Measurements from ENCODE around the gene TEX54. TPM values are rescaled to one million over a fixed set of nuclear protein-coding genes. Genes with fewer than 3 reads are reported as not detected.

The TEX54 gene
- polyA plus RNA-seq, 1 donor (not counting 4 experiments of a cell fraction or from before 2014, with no cell fraction given) = not detected

DNA sequence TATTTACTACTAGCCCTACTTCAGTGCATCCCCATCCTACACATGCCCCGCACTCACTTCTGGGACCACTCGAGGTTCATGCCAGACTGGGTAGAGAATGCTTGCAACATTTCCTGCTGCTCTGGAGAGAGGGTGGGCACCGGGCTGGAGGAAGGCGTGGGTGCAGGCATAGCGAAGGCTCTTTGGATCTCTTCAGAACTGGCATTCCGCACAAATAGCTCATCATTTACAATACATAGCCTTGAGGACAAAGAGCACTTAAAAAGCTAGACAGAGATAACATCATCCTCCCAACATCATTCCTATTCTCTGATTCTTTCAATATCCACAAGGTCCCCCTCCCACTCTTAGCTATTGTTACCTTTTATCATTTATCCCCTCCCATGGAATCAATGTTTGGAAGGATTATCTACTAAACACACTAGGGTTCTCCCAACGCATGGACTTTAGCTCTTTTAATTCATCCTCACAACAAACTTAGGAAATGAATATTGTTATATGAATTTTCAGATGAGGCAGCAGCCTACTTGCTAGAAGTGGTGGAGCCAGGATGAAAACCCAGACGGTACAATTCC is 38.4 kb downstream of the TEX54 start:
- Histone ChIP-seq H3K27ac (ENCODE audit: control insufficient read depth, insufficient read depth, low read length) (no peak overlapping the region), H3K27me3 (ENCODE audit: control insufficient read depth, extremely low read depth, insufficient read depth, low read length) (no peaks in the 10 kb centered on the region), H3K9me3 (ENCODE audit: control insufficient read depth, low read depth, low read length) (no peaks in the 10 kb centered on the region), H3K9ac (ENCODE audit: control insufficient read depth, extremely low read depth, insufficient read depth, low read length) (no peak overlapping the region), H3K9me1 (ENCODE audit: control insufficient read depth, extremely low read depth, insufficient read depth, low read length) (no peaks in the 10 kb centered on the region), H3K4me2 (ENCODE audit: control insufficient read depth, extremely low read depth, insufficient read depth, low read depth, low read length) (no peak overlapping the region), H3K4me3 (ENCODE audit: control insufficient read depth in 2 of 3, extremely low read depth in 1 of 3, insufficient read depth in 2 of 3, low read depth in 1 of 3, low read length in 3 of 3) (no peak overlapping the region), H2AFZ (ENCODE audit: control insufficient read depth, low read length) (no peak overlapping the region), H4K20me1 (ENCODE audit: control insufficient read depth, extremely low read depth, insufficient read depth, low read length) (no peaks in the 10 kb centered on the region), H3K79me2 (ENCODE audit: control insufficient read depth, insufficient read depth, low read length) (peaks cover 24% of the 10 kb centered on the region), H3K4me1 (ENCODE audit: control insufficient read depth, extremely low read depth, insufficient read depth, low read length) (peaks cover 20% of the 10 kb centered on the region), H3K36me3 (ENCODE audit: control insufficient read depth in 2 of 2, extremely low read depth in 1 of 2, insufficient read depth in 2 of 2, low read length in 2 of 2) (peaks cover 27 to 62% of the 10 kb centered on the region in 2 experiments)
- no peak for TF ChIP-seq CTCF (optimal IDR thresholded peaks at IDR 0.05 in 1 of 3, IDR thresholded peaks at IDR 0.05 in 1 of 3, conservative IDR thresholded peaks at IDR 0.05 in 1 of 3; ENCODE audit: extremely low read depth in 1 of 3, insufficient read depth in 2 of 3, low read length in 3 of 3)
- no peak for TF ChIP-seq EZH2 (IDR thresholded peaks at IDR 0.05; ENCODE audit: low read length)
- FAIRE-seq (no peak), DNase-seq (ENCODE audit: low read depth, low spot score) (no peak)
- dilution Hi-C loops (cut with MboI; ENCODE audit: extremely low pct_ligation_motif_present, low sequenced_read_pairs) = no loop called here

DNA sequence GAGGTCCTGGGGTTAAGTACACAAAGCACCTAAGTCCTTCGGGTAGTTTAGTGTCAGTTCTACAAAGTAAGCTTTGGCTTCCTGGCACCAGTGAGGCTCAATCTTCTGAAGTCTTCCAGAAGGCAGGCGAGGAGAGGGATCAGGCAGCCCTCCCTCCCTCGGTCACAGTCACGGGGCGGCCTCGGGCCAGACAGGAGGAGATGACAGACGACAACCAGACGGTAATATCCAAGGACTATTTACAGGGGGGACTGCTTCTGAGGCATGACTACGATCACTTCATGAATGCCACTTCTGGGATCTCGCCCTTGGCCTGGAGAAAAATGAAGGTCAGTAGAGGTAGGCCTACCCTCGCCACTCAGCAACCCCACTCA is 40.5 kb downstream of the TEX54 start:
- peak overlapping the region; percentile 70 for H3K4me2 ChIP-seq (ENCODE audit: control insufficient read depth, extremely low read depth, insufficient read depth, low read depth, low read length)
- no peak overlapping the region for H2AFZ ChIP-seq (ENCODE audit: control insufficient read depth, low read length)
- peaks cover 25% of the 10 kb centered on the region for H3K4me1 ChIP-seq (ENCODE audit: control insufficient read depth, extremely low read depth, insufficient read depth, low read length)
- H3K79me2 ChIP-seq (ENCODE audit: control insufficient read depth, insufficient read depth, low read length) = peaks cover 38% of the 10 kb centered on the region
- FAIRE-seq (no peak), DNase-seq (ENCODE audit: low read depth, low spot score) (no peak)
- peak overlapping the region; percentile 71 for H3K27ac ChIP-seq (ENCODE audit: control insufficient read depth, insufficient read depth, low read length)
- peak overlapping the region in 2 of 3 experiments; percentile 86 to 87 for H3K4me3 ChIP-seq (ENCODE audit: control insufficient read depth in 2 of 3, extremely low read depth in 1 of 3, insufficient read depth in 2 of 3, low read depth in 1 of 3, low read length in 3 of 3)
- H3K27me3 ChIP-seq (ENCODE audit: control insufficient read depth, extremely low read depth, insufficient read depth, low read length) = no peaks in the 10 kb centered on the region
- peaks cover 18 to 51% of the 10 kb centered on the region in 2 experiments for H3K36me3 ChIP-seq (ENCODE audit: control insufficient read depth in 2 of 2, extremely low read depth in 1 of 2, insufficient read depth in 2 of 2, low read length in 2 of 2)
- no peaks in the 10 kb centered on the region for H4K20me1 ChIP-seq (ENCODE audit: control insufficient read depth, extremely low read depth, insufficient read depth, low read length)
- H3K9me3 ChIP-seq (ENCODE audit: control insufficient read depth, low read depth, low read length) = no peaks in the 10 kb centered on the region
- TF ChIP-seq EZH2 (IDR thresholded peaks at IDR 0.05; ENCODE audit: low read length) (no peak), CTCF (optimal IDR thresholded peaks at IDR 0.05 in 1 of 3, IDR thresholded peaks at IDR 0.05 in 1 of 3, conservative IDR thresholded peaks at IDR 0.05 in 1 of 3; ENCODE audit: extremely low read depth in 1 of 3, insufficient read depth in 2 of 3, low read length in 3 of 3) (no peak)
- dilution Hi-C loops (cut with MboI; ENCODE audit: extremely low pct_ligation_motif_present, low sequenced_read_pairs) = no loop called here
- H3K9ac ChIP-seq (ENCODE audit: control insufficient read depth, extremely low read depth, insufficient read depth, low read length) = peak overlapping the region; percentile 84
- no peaks in the 10 kb centered on the region for H3K9me1 ChIP-seq (ENCODE audit: control insufficient read depth, extremely low read depth, insufficient read depth, low read length)
